Esophagus squamous epithelium (tissue), 5 donors: Measurements from ENCODE around the gene PACS2. TPM values are rescaled to one million over a fixed set of nuclear protein-coding genes. Genes with fewer than 3 reads are reported as not detected.

Experiments
- DNase-seq: peaks from one replicate; lab custom pipeline; 2025; lab: John Stamatoyannopoulos, UW
- H3K27ac ChIP-seq, 4 donors: fragments of 200-600 bp; sonication (generic); one replicate each; pipeline ENCODE4 v1.5.1; 2016 to 2019; ENCODE audit warnings: mild to moderate bottlenecking in 1 of 4
- H3K27me3 ChIP-seq, 4 donors: fragments of 200-600 bp; sonication (generic); 1 replicate in 3 of 4; 2 replicates in 1 of 4; pipeline versions ENCODE4 v1.5.1 to v1.6.0; 2017 to 2021; ENCODE audit warnings: antibody characterized with exemption in 1 of 4
- H3K36me3 ChIP-seq, 3 donors: fragments of 200-600 bp; sonication (generic); one replicate each; pipeline ENCODE4 v1.5.1; 2016 to 2019
- H3K4me1 ChIP-seq, 3 donors: fragments of 200-600 bp; sonication (generic); one replicate each; pipeline ENCODE4 v1.5.1; 2017 to 2019
- H3K4me3 ChIP-seq, 4 donors: fragments of 200-600 bp; sonication (generic); 1 replicate in 3 of 4; 2 replicates in 1 of 4; pipeline ENCODE4 v1.5.1; 2016 to 2019; ENCODE audit warnings: mild to moderate bottlenecking in 2 of 4, moderate library complexity in 1 of 4
- H3K9me3 ChIP-seq, 3 donors: fragments of 200-600 bp; sonication (generic); one replicate each; pipeline ENCODE4 v1.5.1; 2016 to 2019
- CTCF ChIP-seq, 6 experiments: fragments of 450-650 bp in 4 of 6; fragments of 200-600 bp in 2 of 6; sonication (generic) in 2 of 6; IDR thresholded peaks; one replicate each; pipeline ENCODE4 v1.5.1; 2016 to 2019; ENCODE audit warnings: antibody characterized with exemption in 6 of 6, mild to moderate bottlenecking in 4 of 6, moderate library complexity in 4 of 6
- POLR2A ChIP-seq, 4 donors: fragments of 450-650 bp; IDR thresholded peaks; one replicate each; pipeline ENCODE4 v1.6.1; 2017; ENCODE audit warnings: antibody characterized with exemption in 4 of 4, mild to moderate bottlenecking in 4 of 4, moderate library complexity in 3 of 4
- WGBS, 2 donors: methylation state at CpG; one replicate each; pipeline ENCODE4 v1.1.5; 2018; 5-methylcytosine and 5-hydroxymethylcytosine counted together
- intact Hi-C: fragments of 100-400 bp; cut with DNase I; formaldehyde crosslinking; loops from one replicate; pipeline ENCODE4 v1.15.0; 2022
- total RNA-seq, 4 donors: library from RNA; depleted of rRNA; stranded (reverse); fragments of >200 nt; gene quantifications; one replicate each; pipeline ENCODE4 v1.1.0, GENCODE V29; 2016
- donor health status: DM: yes; HTN: yes; CAD: no.

The PACS2 gene
- total RNA-seq, 4 donors from 2014 or later = 20.2 to 42.3 (median 30.9) TPM

- 85 to 86% methylated on average over 10 to 15 of the region's 17 CpGs for WGBS, 2 donors
- no peak for DNase-seq
- peaks cover 0 to 69% (median 0%) of the 10 kb centered on the region in 3 donors for H3K36me3 ChIP-seq
Observed at GRCh38 chr14:105444859-105445258, 130.3 kb downstream of the PACS2 start.

GRCh38 chr14:105445290-105445689, 130.7 kb downstream of the PACS2 start:
- peaks cover 2 to 69% (median 3%) of the 10 kb centered on the region in 3 donors for H3K36me3 ChIP-seq
- 78 to 87% methylated on average over 7 of the region's 24 CpGs for WGBS, 2 donors
- DNase-seq = no peak

More at GRCh38 chr14:105444859-105445258, 130.3 kb downstream of the PACS2 start:
- Histone ChIP-seq H3K4me1 (peaks cover 0 to 23% (median 0%) of the 10 kb centered on the region in 3 donors), H3K27me3 (no peaks in the 10 kb centered on the region), H3K9me3 (no peaks in the 10 kb centered on the region), H3K27ac (no peak overlapping the region), H3K4me3 (no peak overlapping the region)
- no peak for TF ChIP-seq POLR2A (IDR thresholded peaks at IDR 0.05)
- no peak for TF ChIP-seq CTCF (IDR thresholded peaks at IDR 0.05)
- intact Hi-C loops = no loop called here

GRCh38 chr14:105445901-105446845, 131.6 kb downstream of the PACS2 start:
- Histone ChIP-seq H3K4me3 (no peak overlapping the region), H3K27me3 (no peaks in the 10 kb centered on the region), H3K4me1 (peaks cover 0 to 14% (median 0%) of the 10 kb centered on the region in 3 donors), H3K9me3 (no peaks in the 10 kb centered on the region), H3K36me3 (peaks cover 4 to 69% (median 8%) of the 10 kb centered on the region in 3 donors), H3K27ac (no peak overlapping the region)
- no peak for TF ChIP-seq POLR2A (IDR thresholded peaks at IDR 0.05)
- TF ChIP-seq CTCF (IDR thresholded peaks at IDR 0.05) = no peak
- DNase-seq = no peak
- 80 to 93% methylated on average over 2 to 4 of the region's 26 CpGs for WGBS, 2 donors
- intact Hi-C loops = no loop called here

More at GRCh38 chr14:105445290-105445689, 130.7 kb downstream of the PACS2 start:
- intact Hi-C loops = no loop called here
- Histone ChIP-seq H3K4me3 (no peak overlapping the region), H3K9me3 (no peaks in the 10 kb centered on the region), H3K27ac (no peak overlapping the region), H3K27me3 (no peaks in the 10 kb centered on the region), H3K4me1 (peaks cover 0 to 19% (median 0%) of the 10 kb centered on the region in 3 donors)
- no peak for TF ChIP-seq POLR2A (IDR thresholded peaks at IDR 0.05)
- TF ChIP-seq CTCF (IDR thresholded peaks at IDR 0.05) = no peak

- H3K4me3 ChIP-seq = no peak overlapping the region
- H3K27me3 ChIP-seq = no peaks in the 10 kb centered on the region
- TF ChIP-seq POLR2A (IDR thresholded peaks at IDR 0.05) = no peak
- no peak for TF ChIP-seq CTCF (IDR thresholded peaks at IDR 0.05)
- H3K4me1 ChIP-seq = peaks cover 0 to 14% (median 0%) of the 10 kb centered on the region in 3 donors
- peaks cover 6 to 71% (median 8%) of the 10 kb centered on the region in 3 donors for H3K36me3 ChIP-seq
- DNase-seq = no peak
- H3K9me3 ChIP-seq = no peaks in the 10 kb centered on the region
- intact Hi-C loops = no loop called here
- WGBS, 2 donors = no CpG with 5 or more reads among the region's 14 CpGs
- no peak overlapping the region for H3K27ac ChIP-seq
Observed at GRCh38 chr14:105446971-105447370, 132.4 kb downstream of the PACS2 start.

Other genes starting within 250 kb of the PACS2 start
- gene GPR132, start 249.3 kb upstream of the PACS2 start, total RNA-seq = 1 to 10 TPM in 3 of 4 donors, under 1 TPM in 1; 0.79 to 5.0 (median 1.6) TPM
- 10 to 100 TPM; 20.7 to 29.4 (median 23.3) TPM for gene JAG2, start 146.0 kb upstream of the PACS2 start, total RNA-seq
- 10 to 100 TPM in 3 of 4 donors, 1 to 10 TPM in 1; 9.7 to 17.6 (median 15.4) TPM for gene NUDT14, start 133.4 kb upstream of the PACS2 start, total RNA-seq
- gene BTBD6, start 66.2 kb upstream of the PACS2 start, total RNA-seq = 10 to 100 TPM; 41.0 to 52.7 (median 46.9) TPM
- gene BRF1, start 13.7 kb upstream of the PACS2 start, total RNA-seq = 10 to 100 TPM; 22.2 to 37.9 (median 26.2) TPM
- gene TEX22, start 83.8 kb downstream of the PACS2 start, total RNA-seq = under 1 TPM in 1 of 4 donors, not detected in 3; 0.57 TPM
- gene MTA1, start 105.1 kb downstream of the PACS2 start, total RNA-seq = 10 to 100 TPM; 19.9 to 64.7 (median 39.6) TPM
- gene CRIP2, start 160.1 kb downstream of the PACS2 start, total RNA-seq = 100 to 1,000 TPM in 2 of 4 donors, 10 to 100 TPM in 2; 44.2 to 118 (median 80.7) TPM
- gene CRIP1, start 172.1 kb downstream of the PACS2 start, total RNA-seq = 10 to 100 TPM in 3 of 4 donors, 1 to 10 TPM in 1; 8.2 to 35.6 (median 24.7) TPM
- gene TEDC1, start 176.5 kb downstream of the PACS2 start, total RNA-seq = 10 to 100 TPM in 1 of 4 donors, 1 to 10 TPM in 3; 7.1 to 12.8 (median 7.6) TPM
- gene TMEM121, start 211.8 kb downstream of the PACS2 start, total RNA-seq = 1 to 10 TPM in 3 of 4 donors, under 1 TPM in 1; 0.61 to 2.1 (median 1.6) TPM